HepG2 (cell line): ENCODE data around the gene SLC45A3. TPM values are rescaled to one million over a fixed set of nuclear protein-coding genes. Genes with fewer than 3 reads are reported as not detected.

Experiments used
- CENPX ChIP-seq: sonication (generic); formaldehyde crosslinking; IDR thresholded peaks from 2 replicates; pipeline ENCODE4 v1.9.0; 2021; ENCODE audit warnings: mild to moderate bottlenecking, missing genetic modification reagents, moderate library complexity
- ERF ChIP-seq: IDR thresholded peaks from 2 replicates; pipeline ENCODE4 v1.6.1; 2018; ENCODE audit warnings: missing biosample characterization, missing genetic modification reagents
- FUBP1 ChIP-seq: sonication (generic); formaldehyde crosslinking; IDR thresholded peaks from 2 replicates; pipeline ENCODE4 v1.5.1; 2020; ENCODE audit warnings: missing genetic modification reagents, mild to moderate bottlenecking, borderline replicate concordance
- HOXA9 ChIP-seq: sonication (generic); formaldehyde crosslinking; IDR thresholded peaks from 2 replicates; pipeline ENCODE4 v1.8.1; 2022; ENCODE audit warnings: missing genetic modification reagents, mild to moderate bottlenecking, moderate library complexity, borderline replicate concordance
- NFYC ChIP-seq: IDR thresholded peaks from 2 replicates; pipeline ENCODE4 v1.6.1; 2016; ENCODE audit warnings: missing genetic modification reagents, missing compliant biosample characterization
- SMYD3 ChIP-seq: sonication (generic); formaldehyde crosslinking; IDR thresholded peaks from 2 replicates; pipeline ENCODE4 v1.8.1; 2023; ENCODE audit warnings: mild to moderate bottlenecking, missing genetic modification reagents
- ZBTB37 ChIP-seq: sonication (generic); formaldehyde crosslinking; IDR thresholded peaks from 2 replicates; pipeline ENCODE4 v1.4.0; 2020; ENCODE audit warnings: mild to moderate bottlenecking, missing genetic modification reagents
- ZNF136 ChIP-seq: sonication (generic); formaldehyde crosslinking; IDR thresholded peaks from 2 replicates; pipeline ENCODE4 v1.8.1; 2022; ENCODE audit warnings: low read depth, mild to moderate bottlenecking, moderate library complexity, missing genetic modification reagents
- ZNF335 ChIP-seq: sonication (generic); formaldehyde crosslinking; IDR thresholded peaks from 2 replicates; pipeline ENCODE4 v1.4.0; 2020; ENCODE audit warnings: missing genetic modification reagents
- ZNF407 ChIP-seq: sonication (generic); formaldehyde crosslinking; IDR thresholded peaks from one replicate; pipeline ENCODE4 v1.5.1; 2020; ENCODE audit warnings: mild to moderate bottlenecking, missing genetic modification reagents; ENCODE audit errors: not compliant biosample characterization
- ZNF543 ChIP-seq: sonication (generic); formaldehyde crosslinking; IDR thresholded peaks from 2 replicates; pipeline ENCODE4 v1.4.0; 2020; ENCODE audit warnings: mild to moderate bottlenecking, missing genetic modification reagents
- ZNF709 ChIP-seq: sonication (generic); formaldehyde crosslinking; IDR thresholded peaks from 2 replicates; pipeline ENCODE4 v1.5.0; 2020; ENCODE audit warnings: mild to moderate bottlenecking, missing genetic modification reagents
- polyA plus RNA-seq, 8 experiments: library from polyadenylated mRNA; depleted of rRNA in 3 of 8; stranded (reverse) in 7 of 8; unstranded in 1 of 8; fragments of >200 nt; fragmentation: Illumina TruSeq in 4 of 8; extraction: Trizol in 4 of 8; gene quantifications; 2 replicates each; pipeline versions ENCODE4 v1.2.1 to v1.2.3, GENCODE V29; 2011 to 2016; ENCODE audit warnings: low read depth in 4 of 8, missing spikeins in 1 of 8, mixed read lengths in 1 of 8; ENCODE audit not compliant: insufficient read depth in 1 of 8
- total RNA-seq, 5 experiments: library from RNA; depleted of rRNA; stranded (reverse); fragments of >200 nt; fragmentation: Illumina TruSeq; extraction: Trizol; gene quantifications; 2 replicates each; pipeline ENCODE4 v1.2.3, GENCODE V29; 2016; ENCODE audit warnings: low read depth in 1 of 5
- TF ChIP-seq, protein P1 (sequence below): IDR thresholded peaks from 2 replicates; pipeline ENCODE4 v1.6.1; 2016; ENCODE audit warnings: missing biosample characterization, missing genetic modification reagents, low read depth
- TF ChIP-seq, protein P2 (sequence below): sonication (generic); formaldehyde crosslinking; IDR thresholded peaks from 2 replicates; pipeline ENCODE4 v1.5.0; 2020; ENCODE audit warnings: mild to moderate bottlenecking, missing genetic modification reagents

Gene SLC45A3
- total and polyA plus RNA-seq, 2 of the 13 experiments (the other 11 are each of a cell fraction or from before 2014, with no cell fraction given), result 3.4 to 4.1 TPM

GRCh38 chr1:205610036-205610435 is 70.3 kb downstream of the SLC45A3 start (continued):
- TF ChIP-seq ZNF407 (CRISPR knock-in tag) (no peak), CENPX (CRISPR knock-in tag) (no peak), NFYC (no peak), ZNF709 (CRISPR knock-in tag) (no peak), ZNF136 (CRISPR knock-in tag) (no peak), SMYD3 (CRISPR knock-in tag) (no peak), ERF (CRISPR knock-in tag) (no peak), HOXA9 (CRISPR knock-in tag) (no peak), ZBTB37 (no peak), ZNF543 (no peak), FUBP1 (CRISPR knock-in tag) (no peak), ZNF335 (CRISPR knock-in tag) (no peak)
- TF ChIP-seq, protein P1, sequence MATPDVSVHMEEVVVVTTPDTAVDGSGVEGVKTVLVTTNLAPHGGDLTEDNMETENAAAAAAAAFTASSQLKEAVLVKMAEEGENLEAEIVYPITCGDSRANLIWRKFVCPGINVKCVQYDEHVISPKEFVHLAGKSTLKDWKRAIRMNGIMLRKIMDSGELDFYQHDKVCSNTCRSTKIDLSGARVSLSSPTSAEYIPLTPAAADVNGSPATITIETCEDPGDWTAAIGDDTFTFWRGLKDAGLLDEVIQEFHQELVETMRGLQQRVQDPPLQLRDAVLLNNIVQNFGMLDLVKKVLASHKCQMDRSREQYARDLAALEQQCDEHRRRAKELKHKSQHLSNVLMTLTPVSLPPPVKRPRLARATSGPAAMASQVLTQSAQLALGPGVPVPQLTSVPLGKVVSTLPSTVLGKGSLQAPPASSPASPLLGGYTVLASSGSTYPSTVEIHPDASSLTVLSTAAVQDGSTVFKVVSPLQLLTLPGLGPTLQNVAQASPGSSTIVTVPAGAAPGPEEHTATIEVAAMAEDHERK (CRISPR knock-in tag), result no peak
- TF ChIP-seq, protein P2, sequence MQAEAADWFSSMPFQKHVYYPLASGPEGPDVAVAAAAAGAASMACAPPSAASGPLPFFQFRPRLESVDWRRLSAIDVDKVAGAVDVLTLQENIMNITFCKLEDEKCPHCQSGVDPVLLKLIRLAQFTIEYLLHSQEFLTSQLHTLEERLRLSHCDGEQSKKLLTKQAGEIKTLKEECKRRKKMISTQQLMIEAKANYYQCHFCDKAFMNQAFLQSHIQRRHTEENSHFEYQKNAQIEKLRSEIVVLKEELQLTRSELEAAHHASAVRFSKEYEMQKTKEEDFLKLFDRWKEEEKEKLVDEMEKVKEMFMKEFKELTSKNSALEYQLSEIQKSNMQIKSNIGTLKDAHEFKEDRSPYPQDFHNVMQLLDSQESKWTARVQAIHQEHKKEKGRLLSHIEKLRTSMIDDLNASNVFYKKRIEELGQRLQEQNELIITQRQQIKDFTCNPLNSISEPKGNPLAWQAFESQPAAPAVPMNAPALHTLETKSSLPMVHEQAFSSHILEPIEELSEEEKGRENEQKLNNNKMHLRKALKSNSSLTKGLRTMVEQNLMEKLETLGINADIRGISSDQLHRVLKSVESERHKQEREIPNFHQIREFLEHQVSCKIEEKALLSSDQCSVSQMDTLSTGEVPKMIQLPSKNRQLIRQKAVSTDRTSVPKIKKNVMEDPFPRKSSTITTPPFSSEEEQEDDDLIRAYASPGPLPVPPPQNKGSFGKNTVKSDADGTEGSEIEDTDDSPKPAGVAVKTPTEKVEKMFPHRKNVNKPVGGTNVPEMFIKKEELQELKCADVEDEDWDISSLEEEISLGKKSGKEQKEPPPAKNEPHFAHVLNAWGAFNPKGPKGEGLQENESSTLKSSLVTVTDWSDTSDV (CRISPR knock-in tag), result no peak
